ENCODE measurements around the gene OCRL. TPM values are rescaled to one million over a fixed set of nuclear protein-coding genes. Genes with fewer than 3 reads are reported as not detected.
A peak's percentile ranks its signal among the peaks of the same experiment; 100 is the strongest.

Gene OCRL
- total and polyA plus RNA-seq, 2 of the 4 experiments (the other 2 are of a cell fraction) = 19.4 to 20.6 TPM

DNA sequence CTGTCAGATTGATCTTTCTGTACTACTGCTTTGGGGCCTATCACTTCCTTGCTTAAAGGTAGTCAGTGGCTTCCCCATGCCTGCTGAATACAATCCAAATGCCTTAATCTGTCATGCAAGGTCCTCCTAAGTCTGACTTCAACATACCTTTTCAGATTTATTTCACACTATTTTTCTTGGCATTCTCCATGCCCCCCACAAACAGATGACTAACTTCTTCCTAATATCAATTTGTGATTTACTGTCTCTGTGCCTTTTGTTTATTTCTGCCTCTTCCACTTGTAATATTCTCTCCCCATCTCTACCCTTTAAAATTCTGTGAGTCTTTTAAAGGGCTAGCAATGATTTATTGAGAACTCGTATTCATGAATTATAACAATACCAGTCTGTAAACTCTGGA, 41.8 kb downstream of the OCRL start:
- H4K20me1 ChIP-seq (ENCODE audit: insufficient read depth, low read length) = no peaks in the 10 kb centered on the region
- no peak overlapping the region for H4K91ac ChIP-seq (ENCODE audit: insufficient read depth, low read depth, low read length)
- no peak for TF ChIP-seq BHLHE40 (IDR thresholded peaks at IDR 0.05; ENCODE audit: low read depth, low read length)
- TF ChIP-seq CHD1 (IDR thresholded peaks at IDR 0.05; ENCODE audit: low read depth, low read length) = no peak
- H3K14ac ChIP-seq (replicated peaks; ENCODE audit: low read depth, low read length) = no peak overlapping the region
- POLR2A ChIA-PET (ENCODE audit: unreplicated experiment) = no interaction called here
- dilution Hi-C loops (cut with HindIII; ENCODE audit: low sequenced_read_pairs, unreplicated experiment) = no loop called here
- H3K9me1 ChIP-seq (ENCODE audit: insufficient read depth, low read length) = no peaks in the 10 kb centered on the region; the same call in 1 of the 2 replicates
- peak overlapping the region; percentile 19 for H2BK5ac ChIP-seq (ENCODE audit: low read depth, low read length, poor library complexity, severe bottlenecking)
- H3K4me2 ChIP-seq (ENCODE audit: low read depth, low read length) = no peak overlapping the region; the same call in 1 of the 2 replicates
- no peaks in the 10 kb centered on the region; the same call in 1 of the 2 replicates for H3K27me3 ChIP-seq (ENCODE audit: control insufficient read depth, insufficient read depth, low read length)
- no peak overlapping the region for H4K8ac ChIP-seq (ENCODE audit: low read depth in 2 of 2, low read length in 2 of 2)
- H4K5ac ChIP-seq (ENCODE audit: low read depth, low read length) = no peak overlapping the region
- H2AFZ ChIP-seq (replicated peaks; ENCODE audit: low read length, poor library complexity) = no peak overlapping the region
- H3K4me1 ChIP-seq (ENCODE audit: control insufficient read depth, insufficient read depth, low read length) = peaks cover 5% of the 10 kb centered on the region
- ATAC-seq (ENCODE audit: low read depth) (no peak), DNase-seq (peak; percentile 21)
- no peak overlapping the region for H3K18ac ChIP-seq (ENCODE audit: low read depth, low read length)
- peaks cover 1% of the 10 kb centered on the region; the same call in 1 of the 2 replicates for H3K36me3 ChIP-seq (ENCODE audit: control insufficient read depth, insufficient read depth, low read length)
- no peak overlapping the region for H2BK120ac ChIP-seq (ENCODE audit: low read depth, low read length)
- H3K4ac ChIP-seq (ENCODE audit: low read depth, low read length) = no peak overlapping the region
- H3K56ac ChIP-seq (ENCODE audit: extremely low read depth, insufficient read depth, low read length) = no peak overlapping the region
- H3K4me3 ChIP-seq (ENCODE audit: insufficient read depth, low read depth, low read length) = no peak overlapping the region
- H2BK20ac ChIP-seq (ENCODE audit: low read depth, low read length) = no peak overlapping the region
- in situ Hi-C loops (cut with MboI; ENCODE audit: low sequenced_read_pairs) = no loop called here
- no peak overlapping the region for H2AK5ac ChIP-seq (ENCODE audit: low read depth, low read length)
- no peak overlapping the region for H3K9ac ChIP-seq (ENCODE audit: low read depth, low read length)
- no peak overlapping the region for H3K27ac ChIP-seq (ENCODE audit: insufficient read depth, low read length)
- no peak overlapping the region for H3K23ac ChIP-seq (ENCODE audit: low read depth, low read length)
- no TSS peak for BruUV-seq (replicated peaks)
- H2BK15ac ChIP-seq (ENCODE audit: low read depth, low read length) = no peak overlapping the region
- WGBS, 2 experiments (ENCODE audit: extremely low coverage in 2 of 2, insufficient read length in 1 of 2) = no CpG with 5 or more reads among the region's 1 CpG
- H3K9me3 ChIP-seq (ENCODE audit: control insufficient read depth, insufficient read depth, low read length) = no peaks in the 10 kb centered on the region
- H3K79me1 ChIP-seq (ENCODE audit: low read depth in 1 of 2, low read length in 2 of 2) = no peaks in the 10 kb centered on the region; a peak in 1 of 4 replicates
- no peak overlapping the region for H2AK9ac ChIP-seq (replicated peaks; ENCODE audit: low read depth, low read length, poor library complexity)
- CTCF ChIA-PET = no interaction called here
- intact Hi-C loops (cut with micrococcal nuclease) = no loop called here

All from IMR-90 (cell line).